H9 (cell line): ENCODE data around the gene IL1RAPL2. TPM values are rescaled to one million over a fixed set of nuclear protein-coding genes. Genes with fewer than 3 reads are reported as not detected.

Source experiments
- DNase-seq: peaks from one replicate; pipeline ENCODE4 v3.0.0-alpha.2; 2017
- H2AFZ ChIP-seq: one replicate; pipeline ENCODE4 v1.6.1; 2013; ENCODE audit warnings: mild to moderate bottlenecking, low read length, control low read depth, moderate library complexity
- H2AK5ac ChIP-seq: 2 replicates; pipeline ENCODE4 v1.6.1; 2013; ENCODE audit warnings: low read length, control low read depth, mixed read lengths; ENCODE audit not compliant: insufficient read length
- H2BK120ac ChIP-seq: one replicate; pipeline ENCODE4 v1.6.1; 2013; ENCODE audit warnings: low read depth, mild to moderate bottlenecking, low read length, control low read depth, inconsistent platforms; ENCODE audit not compliant: poor library complexity, severe bottlenecking
- H2BK12ac ChIP-seq: 2 replicates; pipeline ENCODE4 v1.6.1; 2013; ENCODE audit warnings: low read length, control low read depth, mixed read lengths, low read depth; ENCODE audit not compliant: insufficient read length
- H2BK15ac ChIP-seq: 2 replicates; pipeline ENCODE4 v1.6.1; 2013; ENCODE audit warnings: low read depth, low read length, control low read depth
- H2BK20ac ChIP-seq: one replicate; pipeline ENCODE4 v1.6.1; 2013; ENCODE audit warnings: low read depth, mild to moderate bottlenecking, low read length, control low read depth, inconsistent platforms; ENCODE audit not compliant: poor library complexity, severe bottlenecking
- H2BK5ac ChIP-seq: 2 replicates; pipeline ENCODE4 v1.6.1; 2013; ENCODE audit warnings: low read length, control low read depth, mixed read lengths; ENCODE audit not compliant: insufficient read length
- H3K14ac ChIP-seq: 2 replicates; pipeline ENCODE4 v1.6.1; 2013; ENCODE audit warnings: low read length, control low read depth; ENCODE audit not compliant: insufficient read depth
- H3K18ac ChIP-seq: 2 replicates; pipeline ENCODE4 v1.6.1; 2013; ENCODE audit warnings: low read depth, mild to moderate bottlenecking, mixed read lengths, low read length, control low read depth; ENCODE audit not compliant: insufficient read length
- H3K23ac ChIP-seq: 2 replicates; pipeline ENCODE4 v1.6.1; 2013; ENCODE audit warnings: low read length, control low read depth, mixed read lengths, low read depth; ENCODE audit not compliant: insufficient read length
- H3K23me2 ChIP-seq: 2 replicates; pipeline ENCODE4 v1.6.1; 2013; ENCODE audit warnings: low read depth, mild to moderate bottlenecking, mixed read lengths, low read length, control low read depth; ENCODE audit not compliant: insufficient read length, poor library complexity, severe bottlenecking
- H3K27ac ChIP-seq: 2 replicates; pipeline ENCODE4 v1.5.1; 2013; ENCODE audit warnings: low read length, control low read depth, mixed read lengths, low read depth; ENCODE audit not compliant: insufficient read length
- H3K27me3 ChIP-seq: 2 replicates; pipeline ENCODE4 v1.6.1; 2013; ENCODE audit warnings: low read length, control low read depth, inconsistent platforms; ENCODE audit not compliant: insufficient read depth
- H3K4ac ChIP-seq: 2 replicates; pipeline ENCODE4 v1.6.1; 2013; ENCODE audit warnings: low read depth, mild to moderate bottlenecking, control low read depth, inconsistent platforms, low read length, moderate library complexity
- H3K4me1 ChIP-seq: 2 replicates; pipeline ENCODE4 v1.6.1; 2013; ENCODE audit warnings: low read length, control low read depth, inconsistent platforms; ENCODE audit not compliant: insufficient read depth
- H3K4me2 ChIP-seq: 2 replicates; pipeline ENCODE4 v1.6.1; 2013; ENCODE audit warnings: low read length, control low read depth, mixed read lengths; ENCODE audit not compliant: insufficient read length, insufficient read depth
- H3K56ac ChIP-seq: 2 replicates; pipeline ENCODE4 v1.6.1; 2013; ENCODE audit warnings: low read depth, mild to moderate bottlenecking, mixed read lengths, low read length, control low read depth; ENCODE audit not compliant: insufficient read length
- H3K79me1 ChIP-seq: 2 replicates; pipeline ENCODE4 v1.6.1; 2013; ENCODE audit warnings: low read depth, mild to moderate bottlenecking, moderate library complexity, low read length, control low read depth, inconsistent platforms; ENCODE audit not compliant: insufficient read depth, poor library complexity, severe bottlenecking
- H3K79me2 ChIP-seq: 2 replicates; pipeline ENCODE4 v1.6.1; 2013; ENCODE audit warnings: low read length, control low read depth, inconsistent platforms; ENCODE audit not compliant: insufficient read depth
- H3K9ac ChIP-seq: 2 replicates; pipeline ENCODE4 v1.6.1; 2013; ENCODE audit warnings: low read length, control low read depth, mixed read lengths; ENCODE audit not compliant: insufficient read length; ENCODE audit errors: extremely low read depth
- H3K9me3 ChIP-seq: one replicate; pipeline ENCODE4 v1.6.1; 2013; ENCODE audit warnings: low read depth, low read length, inconsistent platforms; ENCODE audit not compliant: control insufficient read depth
- H3T11ph ChIP-seq: one replicate; pipeline ENCODE4 v1.6.1; 2013; ENCODE audit warnings: mild to moderate bottlenecking, low read length, control low read depth, inconsistent platforms
- H4K20me1 ChIP-seq: one replicate; pipeline ENCODE4 v1.6.1; 2013; ENCODE audit not compliant: control insufficient read depth, insufficient read length, insufficient read depth
- H4K5ac ChIP-seq: 2 replicates; pipeline ENCODE4 v1.6.1; 2013; ENCODE audit warnings: low read depth, mild to moderate bottlenecking, mixed read lengths, low read length, control low read depth; ENCODE audit not compliant: insufficient read length
- H4K8ac ChIP-seq: replicated peaks from 2 replicates; pipeline ENCODE4 v1.6.1; 2013; ENCODE audit warnings: low read length, control low read depth, mixed read lengths, low read depth; ENCODE audit not compliant: insufficient read length
- H4K91ac ChIP-seq: 2 replicates; pipeline ENCODE4 v1.6.1; 2013; ENCODE audit warnings: low read depth, mild to moderate bottlenecking, moderate library complexity, mixed read lengths, low read length, control low read depth; ENCODE audit not compliant: insufficient read length
- H3K27ac Mint-ChIP-seq, 3 experiments: 2 replicates in 2 of 3; 3 replicates in 1 of 3; pipeline ENCODE4 v1.8.0; 2020 to 2021; ENCODE audit warnings: mixed read lengths in 3 of 3, mild to moderate bottlenecking in 1 of 3, moderate library complexity in 1 of 3
- H3K27me3 Mint-ChIP-seq: 2 replicates; pipeline ENCODE4 v1.8.0; 2021; ENCODE audit warnings: low read depth, mild to moderate bottlenecking, moderate library complexity, mixed read lengths
- H3K36me3 Mint-ChIP-seq, 3 experiments: 2 replicates in 2 of 3; 3 replicates in 1 of 3; pipeline ENCODE4 v1.8.0; 2020 to 2021; ENCODE audit warnings: low read depth in 3 of 3, mixed read lengths in 3 of 3; ENCODE audit not compliant: insufficient read depth in 1 of 3
- H3K4me1 Mint-ChIP-seq, 2 experiments: 2 replicates each; pipeline ENCODE4 v1.8.0; 2020; ENCODE audit warnings: mixed read lengths in 2 of 2
- H3K4me3 Mint-ChIP-seq, 2 experiments: 2 replicates in 1 of 2; 3 replicates in 1 of 2; pipeline ENCODE4 v1.8.0; 2020 to 2021; ENCODE audit warnings: mild to moderate bottlenecking in 2 of 2, mixed read lengths in 2 of 2, moderate library complexity in 1 of 2
- H3K9me3 Mint-ChIP-seq, 2 experiments: 2 replicates in 1 of 2; 3 replicates in 1 of 2; pipeline ENCODE4 v1.8.0; 2020; ENCODE audit warnings: mild to moderate bottlenecking in 2 of 2, mixed read lengths in 2 of 2, moderate library complexity in 1 of 2
- CTCF ChIP-seq: fragments of 200-600 bp; sonication (generic); conservative IDR thresholded peaks from 3 replicates; pipeline ENCODE4 v1.8.0; 2021; ENCODE audit warnings: antibody characterized with exemption, mild to moderate bottlenecking
- WGBS: extraction: QIAGEN DNeasy Blood & Tissue Kit; methylation state at CpG from one replicate; pipeline ENCODE4 v1.1.7; 2013; ENCODE audit warnings: missing lambda C conversion rate, low lambda C conversion rate, mixed read lengths; ENCODE audit not compliant: insufficient read length; ENCODE audit errors: extremely low coverage; 5-methylcytosine and 5-hydroxymethylcytosine counted together
- total RNA-seq: library from RNA; stranded (reverse); gene quantifications from 2 replicates; pipeline ENCODE4 v1.2.1, GENCODE V29; 2021

IL1RAPL2 gene
- total RNA-seq, 1 experiment from 2014 or later: not detected

DNA sequence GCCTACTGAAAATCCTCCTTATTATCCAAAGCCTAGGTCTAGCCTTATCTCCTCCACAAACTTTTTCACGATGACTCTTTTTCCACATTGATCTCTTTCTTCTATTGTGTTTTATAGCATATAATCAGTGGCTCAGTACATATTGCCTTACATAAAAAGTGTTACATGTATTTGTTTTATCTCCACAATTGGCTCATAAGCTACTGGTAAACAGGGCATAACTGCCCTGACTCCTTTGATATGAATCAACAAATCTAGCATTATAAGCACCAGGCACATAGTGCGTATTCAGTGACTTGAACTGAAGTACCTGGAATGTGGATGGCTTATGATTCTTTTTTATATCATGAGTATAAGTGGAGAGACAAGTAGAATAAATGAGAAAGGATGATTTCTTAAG is 447.7 kb downstream of the IL1RAPL2 start:
- Histone ChIP-seq H2BK20ac (no peak overlapping the region), H3K27ac (no peak overlapping the region), H2BK120ac (no peak overlapping the region), H4K5ac (no peak overlapping the region), H3K79me1 (no peaks in the 10 kb centered on the region), H3K56ac (no peak overlapping the region), H4K8ac (no peak overlapping the region), H2AK5ac (no peak overlapping the region), H3K23me2 (no peaks in the 10 kb centered on the region), H3K18ac (no peak overlapping the region), H3K9ac (no peak overlapping the region), H3K4me2 (no peak overlapping the region), H4K20me1 (no peaks in the 10 kb centered on the region), H2AFZ (no peak overlapping the region), H2BK5ac (no peak overlapping the region), H3K23ac (no peak overlapping the region), H3T11ph (no peak overlapping the region), H3K14ac (no peak overlapping the region), H4K91ac (no peak overlapping the region), H2BK12ac (no peak overlapping the region), H3K9me3 (no peaks in the 10 kb centered on the region), H3K27me3 (no peaks in the 10 kb centered on the region), H3K79me2 (no peaks in the 10 kb centered on the region), H3K4ac (no peak overlapping the region), H2BK15ac (no peak overlapping the region), H3K4me1 (no peaks in the 10 kb centered on the region)
- Mint-ChIP-seq H3K4me3 (no peak overlapping the region), H3K4me1 (no peaks in the 10 kb centered on the region), H3K36me3 (no peaks in the 10 kb centered on the region), H3K27ac (no peak overlapping the region), H3K27me3 (no peaks in the 10 kb centered on the region; the same call in 1 of the 2 replicates), H3K9me3 (peaks cover 3 to 55% of the 10 kb centered on the region in 2 experiments; a peak in 3 of 5 replicates)
- DNase-seq: no peak
- TF ChIP-seq CTCF: no peak
- no CpG with 5 or more reads among the region's 2 CpGs for WGBS
